OCI-LY1 (cell line): Measurements from ENCODE around the gene BRD3OS.

Experiments used
- CTCF ChIP-seq: fragments of 200-600 bp; sonication (generic), shearing (Covaris generic); IDR thresholded peaks from 2 replicates; pipeline ENCODE4 v1.5.1; 2017; ENCODE audit warnings: mild to moderate bottlenecking, antibody characterized with exemption, low read length, moderate library complexity, mixed read lengths
- EZH2 ChIP-seq: fragments of 200-600 bp; sonication (generic), shearing (Covaris generic); IDR thresholded peaks from 2 replicates; pipeline ENCODE4 v1.8.0; 2017; ENCODE audit warnings: borderline replicate concordance, mixed run types, mild to moderate bottlenecking, antibody characterized with exemption, low read length, moderate library complexity, mixed read lengths

- no peak for TF ChIP-seq CTCF
- TF ChIP-seq EZH2: no peak
These were observed 18.1 kb upstream of the BRD3OS start for GRCh38 chr9:134007150-134007549.
